ELF-1 (cell line): Measurements from ENCODE around the gene RIOK1.
A peak's percentile ranks its signal among the peaks of the same experiment; 100 is the strongest.
"Not testable (repeated sequence)": the region's sequence is repeated elsewhere in the genome, so short reads cannot be mapped to it uniquely, and the experiment has no call there.

ENCODE experiments used
- DNase-seq: peaks from one replicate; pipeline ENCODE4 v3.0.0-alpha.2; 2016; ENCODE audit warnings: low read depth, low spot score

The RIOK1 gene

DNA sequence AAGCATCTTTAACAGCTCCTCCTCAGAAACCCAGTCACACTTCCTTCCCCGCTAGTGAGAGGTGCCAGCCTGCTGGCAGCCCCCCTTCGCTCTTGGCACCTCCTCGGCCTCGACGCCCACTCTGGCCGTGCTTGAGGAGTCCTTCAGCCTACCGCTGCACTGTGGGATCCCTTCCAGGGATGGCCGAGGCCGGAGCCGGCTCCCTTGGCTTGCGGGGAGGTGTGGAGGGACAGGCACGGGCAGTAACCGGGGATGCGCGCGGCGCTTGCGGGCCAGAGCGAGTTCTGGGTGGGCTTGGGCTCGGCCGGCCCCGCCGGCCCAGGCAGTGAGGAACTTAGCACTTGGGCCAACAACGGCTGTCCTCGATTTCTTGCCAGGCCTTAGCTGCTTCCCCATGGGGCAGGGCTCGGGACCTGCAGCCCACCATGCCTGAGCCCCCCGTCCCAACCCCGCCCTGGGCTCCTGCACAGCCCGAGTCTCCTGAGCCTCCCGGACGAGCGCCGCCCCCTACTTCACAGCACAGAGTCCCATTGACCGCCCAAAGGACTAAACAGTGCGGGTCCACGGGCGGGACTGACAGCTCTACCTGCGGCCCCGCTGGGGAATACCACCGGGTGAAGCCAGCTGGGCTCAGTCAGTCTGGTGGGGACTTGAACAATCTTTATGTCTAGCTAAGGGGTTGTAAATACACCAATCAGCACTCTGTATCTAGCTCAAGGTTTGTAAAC is 51.6 kb downstream of the RIOK1 start:
- no peak for DNase-seq

DNA sequence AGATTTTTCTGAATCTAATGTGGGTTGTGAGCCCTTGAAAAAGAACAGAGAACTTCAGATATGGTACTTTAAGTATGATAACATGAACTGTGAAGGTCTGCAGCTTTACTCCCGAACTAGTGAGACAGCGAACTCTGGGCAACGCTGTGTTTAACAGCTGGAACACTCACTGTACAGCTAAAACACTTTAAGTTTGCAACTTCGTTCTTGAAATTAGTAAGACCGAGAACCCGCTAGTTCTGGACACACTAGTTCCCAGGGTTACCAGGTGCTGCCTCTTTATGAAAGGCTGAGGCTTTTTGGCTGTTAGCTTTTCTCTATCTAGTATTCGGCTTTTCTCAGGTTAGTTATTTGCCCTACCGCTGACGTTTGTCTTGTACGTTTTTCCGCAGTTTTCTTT is 52.9 kb downstream of the RIOK1 start:
- no peak for DNase-seq

DNA sequence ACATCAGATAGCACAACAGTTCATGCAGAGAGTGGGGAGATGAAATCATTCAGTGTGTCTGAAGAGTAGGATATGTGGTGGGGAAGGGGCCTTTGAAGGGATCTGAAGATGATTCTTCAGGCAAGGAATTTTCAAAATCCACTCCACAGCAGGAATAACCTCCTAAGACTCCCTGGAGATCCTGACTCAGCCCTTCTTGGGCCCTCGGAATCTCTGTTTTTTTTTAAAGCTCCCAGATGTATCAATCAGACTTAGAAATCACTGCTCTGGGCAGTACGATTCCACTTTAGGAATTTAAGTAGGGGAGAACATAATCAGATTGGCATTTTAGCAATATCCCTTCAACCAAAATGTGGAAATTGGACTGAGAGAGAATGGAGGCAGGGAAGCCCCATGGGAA is 55.5 kb downstream of the RIOK1 start:
- DNase-seq, result no peak

DNA sequence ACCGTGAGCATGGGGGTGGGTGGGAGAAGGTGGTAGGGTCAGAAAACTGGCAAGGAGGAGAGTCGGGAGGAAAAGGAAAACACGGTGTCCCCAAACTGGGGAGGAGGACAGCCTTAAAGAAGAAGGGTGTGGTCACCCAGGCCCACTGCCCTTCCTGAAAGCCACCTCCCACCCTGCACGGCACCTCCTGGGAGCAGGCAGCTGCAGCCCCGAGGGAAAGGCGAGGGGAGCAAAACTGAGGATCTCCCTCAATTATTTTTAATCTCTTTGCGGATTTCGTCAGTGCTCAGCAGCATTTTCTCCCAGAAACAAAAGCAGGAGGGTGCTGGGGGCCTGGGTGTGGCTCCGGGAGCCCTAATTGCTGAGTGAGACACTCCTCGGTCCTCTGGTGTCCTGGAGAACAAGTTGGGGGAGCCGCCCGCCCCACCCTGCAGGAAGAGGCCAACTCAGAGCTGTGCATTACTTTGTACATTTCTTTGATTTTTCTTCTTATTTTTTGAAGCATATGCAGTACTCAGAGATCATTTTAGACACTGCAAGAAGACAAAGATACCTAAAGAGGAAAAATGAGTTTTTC is 56.4 kb downstream of the RIOK1 start:
- no peak for DNase-seq

DNA sequence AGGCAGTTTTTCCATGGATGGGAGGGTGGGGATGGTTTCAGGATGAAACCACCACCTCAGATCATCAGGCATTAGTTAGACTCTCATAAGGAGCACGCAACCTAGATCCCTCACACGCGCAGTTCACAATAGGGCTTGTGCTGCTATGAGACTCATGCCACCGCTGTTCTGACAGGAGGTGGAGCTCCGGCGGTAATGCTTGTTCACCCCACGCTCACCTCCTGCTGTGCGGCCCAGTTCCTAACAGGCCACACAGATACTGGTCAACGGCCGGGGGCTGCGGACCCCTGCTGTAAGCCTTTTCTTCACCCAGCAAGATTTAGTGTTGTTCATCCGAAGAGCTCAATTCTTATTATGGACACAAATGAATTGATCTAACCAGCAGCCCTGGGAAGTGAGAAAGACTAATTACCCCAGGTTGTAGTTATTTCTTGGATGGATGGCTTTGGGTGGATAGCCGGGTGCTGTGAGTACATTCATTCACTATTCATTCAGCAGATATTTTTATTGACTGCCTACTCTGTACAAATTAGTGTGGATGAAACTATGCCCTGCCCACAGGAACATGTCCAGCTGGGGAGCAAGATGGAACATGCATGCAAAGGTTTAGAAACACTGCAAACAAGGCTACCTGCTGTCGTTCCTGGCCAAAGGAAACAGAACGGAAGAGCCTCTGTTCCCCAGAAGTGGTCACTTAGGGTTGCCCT is 57.2 kb downstream of the RIOK1 start:
- DNase-seq, result peak; percentile 61

DNA sequence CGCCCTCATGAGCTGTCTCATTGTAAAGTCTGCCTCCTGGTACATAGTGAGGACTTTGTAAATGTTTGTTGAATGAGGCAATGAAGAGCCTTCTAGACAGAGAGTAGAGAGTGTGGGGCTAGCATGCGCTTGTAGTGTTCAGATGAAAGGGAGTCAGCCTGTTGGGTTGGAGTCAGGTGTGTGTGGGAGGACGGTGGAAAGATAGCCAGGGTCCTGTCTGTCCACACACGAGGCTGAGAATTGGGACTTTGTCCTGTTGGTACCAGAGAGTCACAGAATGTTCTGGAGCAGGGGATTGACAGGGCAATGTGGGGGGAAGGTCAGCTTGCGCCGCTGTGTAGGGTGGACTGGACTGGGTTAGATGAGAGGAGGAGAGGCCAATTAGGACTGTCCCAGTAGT is 58.6 kb downstream of the RIOK1 start:
- DNase-seq, result no peak

DNA sequence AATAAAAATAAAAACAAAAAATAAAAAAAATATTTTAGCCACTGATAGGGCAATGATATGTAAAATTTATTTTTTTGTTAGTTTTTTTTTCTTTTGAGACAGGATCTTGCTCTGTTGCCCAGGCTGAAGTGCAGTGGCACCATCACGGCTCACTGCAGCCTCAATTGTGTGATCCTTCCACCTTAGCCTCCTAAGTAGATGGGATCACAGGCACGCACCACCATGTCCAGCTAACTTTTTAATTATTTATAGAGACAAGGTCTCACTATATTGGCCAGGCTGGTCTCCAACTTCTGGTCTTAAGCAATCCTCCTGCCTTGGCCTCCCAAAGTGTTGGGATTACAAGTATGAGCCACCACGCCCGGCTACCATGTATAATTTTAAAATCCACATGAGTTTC is 59.4 kb downstream of the RIOK1 start:
- no peak for DNase-seq

DNA sequence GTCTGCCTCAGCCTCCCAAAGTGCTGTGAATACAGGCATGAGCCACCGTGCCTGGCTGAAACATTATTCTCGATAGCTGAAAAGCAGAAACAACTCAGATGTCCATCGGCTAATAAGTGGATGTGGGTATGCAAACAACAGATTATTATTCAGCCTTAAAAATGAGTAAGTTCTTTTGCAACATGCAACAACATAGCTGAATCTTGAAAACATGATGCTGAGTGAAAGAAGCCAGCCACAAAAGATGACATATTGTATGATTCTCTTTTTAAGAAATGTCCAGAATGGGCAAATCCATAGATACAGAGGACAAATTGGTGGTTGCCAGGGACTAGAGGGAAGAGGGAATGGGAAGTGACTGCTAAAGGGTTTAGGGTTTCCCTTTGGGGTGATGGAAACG is 61.7 kb downstream of the RIOK1 start:
- no peak for DNase-seq

DNA sequence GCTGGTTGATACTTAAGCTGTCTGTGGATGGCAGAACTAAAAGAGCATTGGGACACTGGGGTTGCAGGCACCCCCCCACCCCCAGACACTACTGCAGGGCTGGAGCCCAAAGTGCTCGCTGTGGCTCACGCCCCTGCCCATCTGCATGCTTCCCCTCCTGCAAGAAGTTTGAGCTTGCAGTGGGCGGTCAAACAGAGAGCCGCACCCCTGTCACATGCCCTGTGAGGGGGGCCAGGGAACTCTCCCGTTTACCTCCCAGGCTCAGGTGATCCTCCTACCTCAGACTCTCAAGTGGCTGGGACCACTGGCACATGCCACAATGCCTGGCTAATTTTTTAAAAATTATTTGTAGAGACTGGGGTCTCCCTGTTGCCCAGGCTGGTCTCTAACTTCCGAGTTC is 63.3 kb downstream of the RIOK1 start:
- no peak for DNase-seq

DNA sequence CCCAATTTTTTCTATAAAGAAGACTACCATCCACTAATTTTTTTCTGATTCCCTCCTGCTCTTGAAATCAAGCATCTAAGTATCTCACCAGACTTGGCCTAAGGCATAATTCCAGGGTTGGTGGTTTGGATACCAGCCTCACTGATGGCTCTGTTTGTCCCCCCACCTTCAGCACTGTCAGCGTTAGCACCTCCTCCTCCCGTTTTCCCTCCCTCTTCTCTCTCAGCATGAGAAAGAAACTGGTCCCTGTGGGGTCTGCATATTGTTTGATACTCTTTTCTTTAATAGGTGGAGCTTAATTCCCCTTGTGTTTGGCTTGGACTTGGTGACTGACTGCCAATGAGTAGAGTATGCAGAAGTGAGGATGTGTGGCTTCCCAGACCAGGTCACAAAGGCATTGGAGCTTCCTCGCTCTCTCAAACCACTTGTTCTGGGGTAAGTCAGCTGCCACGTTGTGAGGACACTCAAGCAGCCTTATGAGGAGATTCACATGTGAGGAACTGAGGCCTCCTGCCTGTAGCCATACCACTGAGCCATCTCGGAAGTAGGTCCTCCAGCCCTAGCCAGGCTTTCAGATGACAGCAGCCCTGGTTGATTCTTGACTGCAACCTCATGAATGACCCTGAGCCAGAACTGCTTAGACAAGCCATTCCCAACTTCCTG is 65.2 kb downstream of the RIOK1 start:
- peak; percentile 59 for DNase-seq

DNA sequence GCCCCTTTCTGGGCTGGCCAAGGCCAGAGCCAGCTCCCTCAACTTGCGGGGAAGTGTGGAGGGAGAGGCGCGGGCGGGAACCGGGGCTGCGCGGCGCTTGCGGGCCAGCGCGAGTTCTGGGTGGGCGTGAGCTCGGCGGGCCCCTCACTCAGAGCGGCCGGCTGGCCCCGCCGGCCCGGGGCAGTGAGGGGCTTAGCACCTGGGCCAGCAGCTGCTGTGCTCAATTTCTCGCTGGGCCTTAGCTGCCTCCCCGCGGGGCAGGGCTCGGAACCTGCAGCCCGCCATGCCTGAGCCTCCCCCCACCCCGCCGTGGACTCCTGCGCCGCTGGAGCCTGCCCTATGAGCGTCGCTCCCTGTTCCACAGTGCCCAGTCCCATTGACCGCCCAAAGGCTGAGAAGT is 66.7 kb downstream of the RIOK1 start:
- DNase-seq, result not testable (repeated sequence)

DNA sequence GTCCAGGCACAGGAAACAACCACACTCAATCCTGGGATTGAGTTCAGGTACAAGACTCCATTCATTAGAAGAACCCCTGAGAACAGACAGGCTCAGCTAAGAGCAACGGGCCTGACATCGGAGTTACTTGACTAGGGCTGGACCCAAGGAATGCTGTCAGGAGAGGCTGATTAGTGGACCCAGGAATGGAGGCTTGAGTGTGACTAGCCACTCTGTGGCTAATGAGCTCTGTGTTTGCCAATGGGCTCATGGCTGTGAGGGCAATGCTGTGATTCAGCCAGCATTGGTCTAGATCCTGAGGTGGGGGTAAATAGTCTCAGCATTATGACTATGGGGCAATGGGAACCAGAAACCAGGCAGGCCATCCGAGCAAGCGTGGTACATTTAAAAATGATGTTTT is 71.8 kb downstream of the RIOK1 start:
- DNase-seq, result peak; percentile 15

DNA sequence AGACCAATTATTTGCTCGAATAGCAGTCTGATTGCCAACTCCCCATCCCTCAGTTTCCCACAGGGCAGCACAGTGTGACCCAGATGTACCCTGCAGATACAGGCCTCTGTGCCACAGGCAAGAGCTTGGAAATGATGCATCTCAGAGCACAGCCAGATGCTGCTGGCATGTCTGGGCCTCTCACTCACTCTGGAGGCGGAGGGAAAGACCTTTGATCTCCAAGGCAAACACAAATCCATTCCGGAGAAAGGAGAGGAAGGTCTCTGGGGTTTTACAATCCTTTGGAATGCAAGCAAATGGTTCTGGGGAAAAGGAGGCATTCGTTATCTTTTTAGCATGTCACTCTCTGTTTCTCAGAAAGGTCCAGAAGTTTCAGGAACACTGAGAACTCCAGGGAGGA is 74.2 kb downstream of the RIOK1 start:
- peak; percentile 93 for DNase-seq

DNA sequence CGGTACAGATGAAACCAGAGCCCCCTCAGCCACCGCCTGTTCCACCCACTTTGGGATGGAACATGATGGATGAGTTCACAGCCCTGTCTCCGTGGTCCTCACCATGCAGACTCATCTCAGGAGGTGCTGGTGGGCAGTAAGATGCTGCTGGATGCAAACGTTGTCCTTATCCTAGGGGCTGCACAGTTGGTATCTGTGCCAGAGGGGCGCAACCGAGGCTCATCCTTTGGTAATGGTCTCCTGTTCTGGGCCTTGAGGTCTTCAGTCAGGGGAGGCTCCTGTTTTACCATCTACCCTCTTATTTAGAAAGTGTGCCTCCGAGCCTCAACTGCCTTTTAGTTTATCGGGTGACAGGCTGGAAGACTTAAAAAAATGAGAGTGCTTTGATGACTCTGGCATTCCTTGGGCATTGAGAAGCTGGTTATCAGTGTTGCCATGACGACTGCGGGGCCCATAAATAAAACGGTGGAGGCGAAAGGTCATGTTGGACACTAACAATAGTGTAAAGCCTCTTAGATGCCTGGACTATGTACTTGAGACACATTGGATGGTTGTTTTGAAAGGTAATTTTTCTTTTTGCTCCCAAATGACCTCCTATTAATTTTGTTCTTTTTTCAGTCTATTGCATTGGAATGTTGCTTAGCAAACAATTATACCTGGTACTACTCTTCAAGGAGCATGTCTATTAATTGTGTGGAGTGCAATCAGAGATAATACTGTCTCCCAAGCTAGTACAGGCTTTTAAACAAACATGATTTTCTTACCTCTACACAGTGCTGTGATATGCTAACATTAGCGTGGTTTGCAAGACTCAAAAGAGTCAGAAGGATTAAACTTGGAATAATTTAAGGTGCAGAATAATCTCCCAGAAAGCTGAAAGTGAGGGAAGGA is 77.6 kb downstream of the RIOK1 start:
- peak; percentile 74 for DNase-seq
